GM23248 (cell line): ENCODE results near the gene LPP.

Experiments
- EZH2 ChIP-seq: fragments of 200-600 bp; sonication (generic); IDR thresholded peaks from 2 replicates; pipeline ENCODE4 v1.6.1; 2018; ENCODE audit warnings: antibody characterized with exemption, mild to moderate bottlenecking; ENCODE audit not compliant: insufficient read depth, poor library complexity, severe bottlenecking
- EZH2phosphoT487 ChIP-seq: fragments of 200-600 bp; sonication (generic); IDR thresholded peaks from 2 replicates; pipeline ENCODE4 v1.6.1; 2018; ENCODE audit warnings: antibody characterized with exemption, moderate library complexity, mild to moderate bottlenecking, low read depth; ENCODE audit not compliant: insufficient read depth

DNA sequence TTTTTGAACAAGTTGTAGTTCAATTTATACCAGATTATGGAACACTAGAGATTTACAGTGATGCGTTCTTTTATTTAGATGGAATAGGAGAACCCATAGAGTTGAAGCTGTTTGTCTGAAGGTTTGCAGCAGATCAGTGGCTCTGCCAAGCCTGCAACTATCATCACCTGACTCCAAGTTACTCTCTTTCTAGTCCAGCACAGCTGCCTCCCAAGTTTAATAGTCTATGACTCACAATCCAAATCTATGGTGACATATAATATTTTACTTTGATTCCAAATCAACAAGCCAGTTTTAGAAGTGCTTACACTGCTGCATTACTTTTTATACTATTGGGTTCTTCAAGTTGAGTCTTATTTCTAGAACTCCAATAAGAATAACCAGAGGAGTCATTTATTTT, 400.4 kb downstream of the LPP start:
- TF ChIP-seq EZH2, result no peak
- no peak for TF ChIP-seq EZH2phosphoT487
